GM12892 (cell line): ENCODE measurements around the gene PDZRN3.

Source experiments
- POLR2A ChIP-seq: IDR thresholded peaks from 2 replicates; pipeline ENCODE4 v1.6.1; 2011; ENCODE audit warnings: low read depth, low read length, control low read depth
- POLR2AphosphoS5 ChIP-seq: IDR thresholded peaks from 2 replicates; pipeline ENCODE4 v1.6.1; 2011; ENCODE audit warnings: low read depth, low read length, control low read depth
- TAF1 ChIP-seq: IDR thresholded peaks from 2 replicates; pipeline ENCODE4 v1.6.1; 2011; ENCODE audit warnings: low read depth, mild to moderate bottlenecking, control low read depth, low read length, borderline replicate concordance

GRCh38 chr3:73538486-73538885 lies 86.3 kb downstream of the PDZRN3 start:
- TF ChIP-seq TAF1 (no peak), POLR2AphosphoS5 (no peak), POLR2A (no peak)
